HG02678 (cell line): ENCODE data around the gene CYFIP1.

ENCODE experiments used
- ATAC-seq: cut with Tn5 transposase; IDR thresholded peaks from one replicate; pipeline ENCODE4 v1.9.1; 2021; ENCODE audit warnings: mild to moderate bottlenecking, moderate library complexity; ENCODE audit not compliant: unreplicated experiment

The CYFIP1 gene

GRCh38 chr15:22919171-22919570 is 61.0 kb downstream of the CYFIP1 start:
- ATAC-seq, result no peak

DNA sequence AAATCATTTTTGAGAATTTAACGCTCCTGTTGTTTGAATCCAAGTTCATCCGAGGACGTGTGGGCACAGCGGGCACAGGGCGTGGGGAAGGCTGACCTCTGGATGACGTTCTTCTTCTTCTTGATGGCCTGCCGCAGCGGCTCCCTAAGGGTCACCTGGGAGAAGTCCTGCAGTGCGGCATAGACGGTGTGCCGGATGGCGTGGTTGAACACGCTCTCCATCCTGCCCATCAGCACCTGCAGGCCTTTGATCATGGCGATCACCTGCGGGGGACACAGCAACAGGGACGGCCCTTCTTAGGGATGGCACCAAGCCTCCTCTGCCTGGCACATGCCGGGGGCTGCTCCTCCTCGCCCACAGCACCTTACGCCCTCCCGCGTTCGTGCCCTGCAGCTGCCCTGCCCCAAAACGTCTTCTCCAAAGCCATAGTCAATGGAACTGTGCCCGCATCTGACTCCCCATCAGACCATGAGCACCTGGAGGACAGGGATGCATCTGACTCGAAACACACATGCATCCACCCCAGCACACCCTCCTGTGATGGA is 61.5 kb downstream of the CYFIP1 start:
- no peak for ATAC-seq

GRCh38 chr15:22918056-22918455 is 62.1 kb downstream of the CYFIP1 start:
- no peak for ATAC-seq

DNA sequence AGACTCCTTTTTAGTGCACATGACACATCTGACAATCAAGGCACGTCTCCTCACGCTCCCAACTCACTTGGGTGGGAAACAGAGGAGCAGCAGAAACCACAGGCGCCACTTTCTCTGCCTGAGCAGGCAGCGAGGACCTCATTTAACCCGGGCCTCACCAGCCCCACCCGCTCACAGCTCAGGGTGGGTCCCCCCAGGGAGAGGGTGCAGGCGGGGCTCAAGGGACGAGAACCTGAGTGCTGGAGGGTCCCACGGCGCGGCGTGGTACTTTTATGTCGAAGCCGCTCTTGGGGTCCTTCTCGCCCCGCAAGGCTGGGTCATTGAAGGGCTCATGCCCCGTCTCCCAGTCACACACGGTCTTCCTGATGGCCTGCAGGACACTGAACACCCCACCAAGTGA is 62.6 kb downstream of the CYFIP1 start:
- ATAC-seq, result no peak

DNA sequence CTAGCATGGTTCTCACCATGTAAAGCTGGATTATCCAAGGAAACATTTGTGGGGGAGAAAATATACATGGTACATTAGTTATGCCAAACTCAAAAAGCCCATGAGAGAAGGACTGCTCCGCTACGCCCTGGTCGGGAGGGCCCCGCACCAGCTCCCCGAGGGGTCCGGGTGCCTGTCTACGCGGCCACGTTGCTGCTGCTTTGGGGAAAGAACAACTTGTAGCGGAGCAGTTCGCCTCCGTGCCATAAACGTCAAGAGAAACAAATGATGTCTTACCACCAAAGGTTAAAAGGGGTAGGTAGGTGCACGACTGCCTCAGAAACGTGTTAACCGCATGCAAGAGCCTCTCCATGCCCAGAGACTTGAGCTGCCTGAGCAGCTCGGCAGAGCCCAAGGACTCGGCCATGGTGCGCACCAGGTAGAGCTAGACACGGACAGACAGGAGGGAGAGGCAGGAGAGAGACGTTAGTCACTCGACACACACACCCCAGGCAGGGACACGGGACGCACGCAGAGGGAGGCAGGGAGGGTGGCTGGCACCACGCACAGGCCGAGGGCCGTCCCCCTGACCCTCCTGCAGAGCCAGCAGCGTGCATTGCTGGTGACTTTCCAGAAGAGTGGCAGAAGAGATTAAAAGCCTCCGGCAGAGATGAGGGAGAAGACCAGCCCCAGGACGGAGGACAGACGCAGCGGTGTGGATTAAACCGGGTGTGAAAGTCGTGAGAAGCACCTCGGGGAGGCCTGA is 63.4 kb downstream of the CYFIP1 start:
- no peak for ATAC-seq

GRCh38 chr15:22915866-22916515 is 64.2 kb downstream of the CYFIP1 start:
- ATAC-seq, result no peak

GRCh38 chr15:22913646-22914380 is 66.4 kb downstream of the CYFIP1 start:
- ATAC-seq, result no peak

- ATAC-seq, result no peak
Measured at GRCh38 chr15:22912256-22912655, 67.9 kb downstream of the CYFIP1 start.

GRCh38 chr15:22911306-22911705 is 68.9 kb downstream of the CYFIP1 start:
- ATAC-seq, result no peak

GRCh38 chr15:22908830-22909229 is 71.3 kb downstream of the CYFIP1 start:
- no peak for ATAC-seq

DNA sequence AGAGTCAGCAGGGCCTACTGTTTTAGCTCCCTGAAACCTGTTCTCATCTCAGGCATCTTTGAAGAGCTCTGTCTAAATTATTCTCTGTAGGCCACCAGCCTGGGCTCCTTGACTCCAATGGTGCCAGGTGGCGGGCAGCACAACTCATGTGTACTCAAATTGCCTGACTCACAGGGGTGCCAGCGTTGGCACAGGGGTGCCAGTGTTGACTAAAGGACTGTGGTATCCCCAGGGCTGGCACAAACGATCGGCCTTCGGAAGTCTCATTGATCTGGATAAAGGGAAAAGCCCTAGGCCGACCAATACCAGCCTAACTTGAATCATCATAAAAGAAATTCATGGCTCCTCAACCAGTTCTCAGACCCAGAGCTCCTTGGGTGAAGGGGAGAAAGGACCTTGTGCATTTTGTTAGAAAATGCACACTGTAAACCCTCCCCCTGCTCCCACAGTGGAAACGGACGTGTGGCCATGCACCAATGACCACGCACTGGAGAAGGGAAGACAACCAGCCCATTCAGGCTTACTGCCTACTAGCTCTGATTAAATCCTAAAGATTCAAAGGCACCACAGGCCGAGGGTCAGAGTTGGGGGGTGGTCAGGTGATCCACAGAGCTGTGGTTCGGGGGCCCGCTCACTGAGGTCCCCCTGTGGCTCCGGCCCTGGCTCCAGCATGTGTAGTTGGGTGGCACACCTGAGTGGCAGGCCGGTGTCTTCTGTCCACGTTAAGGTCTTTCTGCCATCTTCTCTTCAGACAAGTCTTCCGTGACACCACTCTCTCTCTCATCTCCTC is 72.8 kb downstream of the CYFIP1 start:
- ATAC-seq, result no peak

DNA sequence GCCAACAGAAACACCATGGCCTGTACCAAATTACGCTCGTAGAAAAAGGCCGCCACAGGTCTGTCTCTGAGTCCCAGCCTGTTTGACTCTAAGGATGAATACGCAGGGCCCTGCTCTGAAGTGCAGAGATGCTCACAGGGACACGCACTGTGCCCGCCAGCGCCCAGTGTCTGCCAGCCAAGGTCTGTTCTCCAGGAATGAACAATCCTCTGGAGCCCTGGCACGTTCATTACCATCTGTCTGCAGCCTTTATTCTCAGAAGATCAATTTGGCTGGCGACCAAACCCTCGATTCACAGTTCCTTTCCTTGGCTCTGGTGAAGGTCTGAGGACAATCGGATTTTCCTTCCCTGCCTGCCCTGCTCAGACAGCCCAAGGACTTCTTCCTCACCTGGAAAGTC is 75.4 kb downstream of the CYFIP1 start:
- no peak for ATAC-seq

DNA sequence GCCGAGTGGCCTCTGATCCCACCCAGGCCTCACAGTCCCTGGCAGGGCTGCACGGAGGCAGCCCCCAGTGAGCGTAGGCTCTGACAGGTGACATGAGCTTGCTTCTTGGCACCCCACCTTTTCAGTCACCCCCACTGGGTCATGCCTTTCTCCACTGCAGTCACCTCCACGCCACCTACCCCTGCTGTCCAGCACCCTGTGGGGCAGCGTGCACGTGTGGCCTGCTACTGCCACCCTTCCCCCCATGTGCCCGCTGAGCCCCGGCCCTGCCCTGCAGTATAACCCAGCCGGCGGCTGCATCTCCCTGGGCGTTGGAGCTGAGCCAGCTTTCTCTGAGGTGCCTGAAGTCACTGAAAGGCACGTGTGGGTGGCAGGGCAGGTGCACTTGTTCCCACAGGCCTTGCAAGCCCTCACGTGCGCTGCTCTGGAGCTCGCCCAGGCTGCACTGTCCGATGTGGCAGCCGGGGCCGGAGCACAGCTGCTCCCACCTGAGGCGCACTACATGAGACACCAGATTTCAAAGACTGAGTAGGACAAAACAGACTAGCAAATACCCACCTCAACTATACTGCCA is 76.1 kb downstream of the CYFIP1 start:
- ATAC-seq, result no peak

GRCh38 chr15:22903427-22903826 is 76.7 kb downstream of the CYFIP1 start:
- ATAC-seq, result no peak

DNA sequence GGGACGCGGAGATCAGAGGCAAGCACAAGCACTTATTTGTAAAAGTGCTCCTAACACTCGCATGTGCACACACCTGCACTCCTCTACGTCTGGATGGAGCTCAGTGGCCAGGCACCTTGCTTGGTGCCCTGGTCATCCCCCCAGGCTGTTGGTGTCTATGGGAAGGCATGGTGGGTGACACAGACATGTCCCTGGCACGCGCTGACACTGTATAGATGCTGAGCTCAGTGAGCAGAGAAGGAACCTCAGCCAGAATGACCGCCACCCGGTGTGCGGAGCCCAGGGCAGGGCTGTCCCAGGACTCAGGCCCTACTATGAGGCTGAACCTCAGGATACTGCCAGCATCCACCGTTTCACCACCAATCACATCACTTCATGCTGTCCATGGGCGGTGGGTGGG is 77.2 kb downstream of the CYFIP1 start:
- no peak for ATAC-seq

DNA sequence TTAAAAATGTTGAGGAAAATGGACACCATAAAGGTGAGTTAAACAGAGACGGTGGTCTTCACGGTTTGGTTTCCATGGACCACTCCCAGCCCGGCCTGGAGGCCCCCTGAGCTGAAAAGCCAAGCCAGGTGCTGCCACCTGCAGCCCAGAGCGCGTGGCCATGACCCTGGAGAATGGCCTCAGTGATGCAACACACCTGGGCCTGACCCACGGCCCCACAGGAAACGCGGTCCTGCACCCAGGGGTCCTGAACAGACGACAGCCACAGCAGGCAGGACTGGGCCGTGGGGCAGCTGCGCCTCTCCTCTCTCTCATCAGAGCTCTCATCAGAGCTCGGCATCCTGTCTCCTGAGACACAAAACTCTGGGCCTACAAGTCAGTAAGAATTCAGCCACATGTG is 77.6 kb downstream of the CYFIP1 start:
- no peak for ATAC-seq

- no peak for ATAC-seq
Measured at GRCh38 chr15:22902046-22902445, 78.1 kb downstream of the CYFIP1 start.

- peak; percentile 72 for ATAC-seq
Measured at GRCh38 chr15:22895465-22896190, 84.5 kb downstream of the CYFIP1 start.

- no peak for ATAC-seq
Measured at GRCh38 chr15:22893881-22894280, 86.3 kb downstream of the CYFIP1 start.

GRCh38 chr15:22893081-22893480 is 87.1 kb downstream of the CYFIP1 start:
- ATAC-seq, result no peak
